Astrocyte (in vitro differentiated cells and primary cell): ENCODE results near the gene IL20.

Experiments
- EZH2 ChIP-seq: IDR thresholded peaks from 2 replicates; pipeline ENCODE4 v1.6.1; 2012; ENCODE audit warnings: mild to moderate bottlenecking, low read length, inconsistent platforms; ENCODE audit not compliant: insufficient read depth
- TF ChIP-seq, protein P1 (sequence below): IDR thresholded peaks from 2 replicates; pipeline ENCODE4 v1.5.1; 2011; ENCODE audit warnings: low read depth, mild to moderate bottlenecking, inconsistent platforms, low read length, moderate library complexity; ENCODE audit not compliant: insufficient read depth

DNA sequence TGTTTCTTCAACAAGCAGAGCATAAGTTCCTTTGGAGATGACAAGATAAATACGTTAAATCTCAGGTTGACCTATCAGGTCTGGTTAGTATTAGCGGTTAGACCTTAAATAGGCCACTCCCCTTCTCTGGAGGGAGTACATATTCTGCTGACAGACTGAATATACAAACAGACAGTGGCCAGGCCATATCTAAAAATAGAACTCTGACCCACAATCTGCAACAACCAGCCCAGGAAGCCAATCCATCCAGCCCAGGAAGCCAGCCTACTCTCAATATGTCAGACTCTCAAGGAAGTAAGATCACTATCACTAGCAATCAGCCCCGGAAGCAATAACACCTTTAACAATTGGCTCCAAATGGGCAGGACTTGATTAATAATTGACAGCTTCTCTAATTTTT lies 6.7 kb downstream of the IL20 start:
- TF ChIP-seq, protein P1, sequence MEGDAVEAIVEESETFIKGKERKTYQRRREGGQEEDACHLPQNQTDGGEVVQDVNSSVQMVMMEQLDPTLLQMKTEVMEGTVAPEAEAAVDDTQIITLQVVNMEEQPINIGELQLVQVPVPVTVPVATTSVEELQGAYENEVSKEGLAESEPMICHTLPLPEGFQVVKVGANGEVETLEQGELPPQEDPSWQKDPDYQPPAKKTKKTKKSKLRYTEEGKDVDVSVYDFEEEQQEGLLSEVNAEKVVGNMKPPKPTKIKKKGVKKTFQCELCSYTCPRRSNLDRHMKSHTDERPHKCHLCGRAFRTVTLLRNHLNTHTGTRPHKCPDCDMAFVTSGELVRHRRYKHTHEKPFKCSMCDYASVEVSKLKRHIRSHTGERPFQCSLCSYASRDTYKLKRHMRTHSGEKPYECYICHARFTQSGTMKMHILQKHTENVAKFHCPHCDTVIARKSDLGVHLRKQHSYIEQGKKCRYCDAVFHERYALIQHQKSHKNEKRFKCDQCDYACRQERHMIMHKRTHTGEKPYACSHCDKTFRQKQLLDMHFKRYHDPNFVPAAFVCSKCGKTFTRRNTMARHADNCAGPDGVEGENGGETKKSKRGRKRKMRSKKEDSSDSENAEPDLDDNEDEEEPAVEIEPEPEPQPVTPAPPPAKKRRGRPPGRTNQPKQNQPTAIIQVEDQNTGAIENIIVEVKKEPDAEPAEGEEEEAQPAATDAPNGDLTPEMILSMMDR = no peak
- TF ChIP-seq EZH2 = no peak
